ENCODE results near the gene UAP1L1.

GRCh38 chr9:137082925-137083290 lies 5.6 kb downstream of the UAP1L1 start:
- TF ChIP-seq CTCF (IDR thresholded peaks at IDR 0.05) (no peak), POLR2A (IDR thresholded peaks at IDR 0.05) (no peak)
